ENCODE data around the gene IL3RA.
"Not testable (repeated sequence)": the region's sequence is repeated elsewhere in the genome, so short reads cannot be mapped to it uniquely, and the experiment has no call there.

IL3RA gene

DNA sequence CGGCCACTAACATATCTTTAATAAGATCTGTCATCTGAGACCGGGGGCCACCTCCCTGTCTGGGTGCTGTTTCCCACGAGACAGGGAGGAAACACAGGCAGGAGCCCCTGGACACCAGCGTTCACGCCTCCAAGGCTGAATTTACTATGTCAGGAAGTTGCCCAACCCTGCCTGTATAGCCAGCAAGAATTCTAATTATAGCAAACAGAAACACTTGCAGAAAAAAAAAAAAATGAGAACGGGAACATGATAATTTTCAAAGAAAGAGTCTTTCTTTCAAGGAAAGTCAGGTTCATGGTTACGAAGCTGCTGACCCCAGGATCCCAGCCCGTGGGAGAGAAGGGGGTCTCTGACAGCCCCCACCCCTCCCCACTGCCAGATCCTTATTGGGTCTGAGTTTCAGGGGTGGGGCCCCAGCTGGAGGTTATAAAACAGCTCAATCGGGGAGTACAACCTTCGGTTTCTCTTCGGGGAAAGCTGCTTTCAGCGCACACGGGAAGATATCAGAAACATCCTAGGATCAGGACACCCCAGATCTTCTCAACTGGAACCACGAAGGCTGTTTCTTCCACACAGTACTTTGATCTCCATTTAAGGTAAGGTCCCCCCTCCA lies at the start of gene IL3RA:
IL3RA (plus strand) TSS at position 455 of the 613 bp plus-strand sequence. CDS start 4,981 bp downstream, outside the sequence.
- DNase-seq = no peak

DNA sequence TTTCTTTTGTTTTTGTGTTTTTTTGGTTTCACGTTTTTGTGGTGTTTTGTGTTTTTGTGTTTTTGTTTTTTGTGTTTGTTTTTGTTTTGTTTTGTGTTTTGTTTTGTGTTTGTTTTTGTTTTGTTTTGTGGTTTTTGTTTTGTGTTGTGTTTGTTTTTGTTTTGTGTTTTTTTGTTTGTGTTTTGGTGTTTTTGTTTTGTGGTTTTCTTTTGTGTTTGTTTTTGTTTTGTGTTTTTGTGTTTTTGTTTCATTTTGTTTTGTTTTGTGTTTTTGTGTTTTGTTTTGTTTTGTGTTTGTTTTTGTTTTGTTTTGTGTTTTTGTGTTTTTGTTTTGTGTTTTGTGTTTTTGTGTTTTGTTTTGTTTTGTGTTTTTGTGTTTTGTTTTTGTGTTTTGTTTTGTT lies 47.0 kb upstream of the IL3RA start:
- no peak for DNase-seq

DNA sequence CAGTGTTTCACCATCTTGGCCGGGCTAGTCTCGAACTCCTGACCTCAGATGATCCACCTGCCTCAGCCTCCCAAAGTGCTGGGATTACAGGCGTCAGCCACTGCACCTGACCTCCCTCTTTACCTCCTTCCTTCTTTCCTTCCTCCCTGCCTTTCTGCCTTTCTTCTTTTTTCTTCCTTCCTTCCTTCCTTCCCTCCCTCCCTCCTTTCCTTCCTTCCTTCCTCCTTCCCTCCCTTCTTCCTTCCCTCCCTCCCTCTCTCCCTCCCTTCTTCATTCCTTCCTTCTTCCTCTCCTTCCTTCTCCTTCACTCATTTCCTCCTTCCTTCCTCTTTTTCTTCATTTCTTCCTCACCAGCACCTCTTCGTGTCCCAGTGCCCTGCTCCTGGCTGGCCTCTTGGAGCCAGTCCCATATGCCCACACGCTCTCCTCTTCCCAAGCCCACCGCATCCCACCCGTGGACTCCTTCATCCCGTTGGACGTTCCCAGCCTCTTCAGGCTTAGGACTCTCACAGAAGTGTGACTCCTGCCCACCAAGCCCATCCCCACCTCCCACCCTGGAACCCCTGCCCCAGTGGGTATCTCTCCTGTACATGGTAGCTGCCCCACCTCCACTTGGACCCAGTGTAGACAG lies 45.4 kb upstream of the IL3RA start:
- no peak for DNase-seq

DNA sequence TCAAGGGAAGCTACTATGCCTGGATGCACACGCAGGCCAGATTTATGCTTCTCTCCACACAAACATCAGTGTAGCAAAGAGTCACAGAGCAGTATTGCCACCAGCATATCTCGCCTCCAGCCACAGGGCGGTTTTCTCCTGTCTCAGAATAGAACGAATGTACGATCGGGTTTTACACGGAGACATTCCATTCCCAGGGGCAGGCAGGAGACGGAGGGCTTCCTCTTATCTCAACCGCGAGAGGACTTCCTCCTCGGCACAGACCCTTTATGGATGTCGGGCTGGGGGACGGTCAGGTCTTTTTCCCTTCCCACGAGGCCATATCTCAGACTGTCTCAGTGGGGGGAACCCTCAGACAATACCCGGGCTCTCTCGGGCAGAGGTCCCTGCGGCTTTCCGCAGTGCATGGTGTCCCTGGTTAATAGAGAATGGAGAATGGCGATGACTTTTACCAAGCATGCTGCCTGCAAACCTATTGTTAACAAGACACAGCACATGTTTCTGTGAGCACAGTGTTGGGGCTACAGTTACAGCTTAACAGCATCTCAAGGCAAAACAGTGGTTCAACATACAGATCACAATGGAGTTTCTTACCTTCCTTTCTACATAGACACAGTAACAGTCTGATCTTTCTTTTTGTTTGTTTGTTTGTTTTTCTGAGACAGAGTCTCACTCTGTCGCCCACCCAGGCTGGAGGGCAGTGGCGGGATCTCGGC lies 43.9 kb upstream of the IL3RA start:
- DNase-seq = no peak

DNA sequence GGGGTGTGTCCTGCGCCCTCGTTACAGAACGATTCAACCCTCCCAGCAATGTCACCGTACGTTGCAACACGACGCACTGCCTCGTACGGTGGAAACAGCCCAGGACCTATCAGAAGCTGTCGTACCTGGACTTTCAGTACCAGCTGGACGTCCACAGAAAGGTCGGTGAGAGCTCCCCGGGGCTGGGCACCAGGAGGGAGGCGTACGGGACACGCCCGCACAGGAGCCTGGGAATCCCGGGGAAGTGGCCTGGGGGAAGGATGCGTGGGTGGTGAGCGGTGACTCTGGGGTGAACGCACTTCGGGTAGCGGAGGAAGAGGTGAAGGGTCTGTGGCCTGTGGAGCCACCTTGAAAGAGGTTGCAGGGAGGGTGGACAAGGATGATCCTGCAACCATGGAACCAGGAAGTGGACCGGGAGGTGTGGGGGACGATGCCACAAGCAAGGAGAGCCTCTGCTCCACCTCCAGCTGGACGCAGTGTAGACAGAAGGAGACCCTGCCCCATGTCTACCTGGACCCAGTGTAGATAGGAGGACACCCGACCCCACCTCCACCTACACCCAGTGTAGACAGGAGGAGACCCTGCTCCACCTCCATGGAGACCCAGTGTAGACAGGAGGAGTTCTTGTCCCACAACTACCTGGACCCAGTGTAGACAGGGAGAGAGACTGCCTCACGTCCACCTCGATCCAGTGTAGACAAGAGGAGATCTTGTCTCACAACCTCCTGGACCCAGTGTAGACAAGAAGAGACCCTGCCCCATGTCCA lies 42.1 kb upstream of the IL3RA start:
- no peak for DNase-seq

DNA sequence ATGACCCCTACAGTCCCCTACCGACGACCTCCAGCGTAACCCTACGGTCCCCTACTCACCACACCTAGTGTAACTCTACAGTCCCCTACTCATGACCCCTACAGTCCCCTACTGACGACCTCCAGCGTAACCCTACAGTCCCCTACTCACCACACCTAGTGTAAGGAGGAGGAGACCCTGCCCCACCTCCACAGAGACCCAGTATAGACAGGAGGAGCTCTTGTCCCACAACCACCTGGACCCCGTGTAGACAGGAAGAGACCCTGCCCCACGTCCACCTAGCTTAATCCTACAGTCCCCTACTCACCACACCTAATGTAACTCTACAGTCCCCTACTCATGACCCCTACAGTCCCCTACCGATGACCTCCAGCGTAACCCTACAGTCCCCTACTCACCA lies 41.0 kb upstream of the IL3RA start:
- no peak for DNase-seq

DNA sequence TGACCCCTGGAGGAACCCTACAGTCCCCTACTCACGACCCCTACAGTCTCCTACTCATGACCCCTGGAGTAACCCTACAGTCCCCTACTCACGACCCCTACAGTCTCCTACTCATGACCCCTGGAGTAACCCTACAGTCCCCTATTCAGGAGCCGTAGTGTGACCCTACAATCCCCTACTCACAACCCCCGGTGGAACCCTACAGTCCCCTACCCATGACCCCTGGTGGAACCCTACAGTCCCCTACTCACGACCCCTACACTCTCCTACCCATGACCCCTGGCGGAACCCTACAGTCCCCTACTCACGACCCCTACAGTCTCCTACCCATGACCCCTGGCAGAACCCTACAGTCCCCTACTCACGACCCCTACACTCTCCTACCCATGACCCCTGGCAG lies 39.0 kb upstream of the IL3RA start:
- not testable (repeated sequence) for DNase-seq

DNA sequence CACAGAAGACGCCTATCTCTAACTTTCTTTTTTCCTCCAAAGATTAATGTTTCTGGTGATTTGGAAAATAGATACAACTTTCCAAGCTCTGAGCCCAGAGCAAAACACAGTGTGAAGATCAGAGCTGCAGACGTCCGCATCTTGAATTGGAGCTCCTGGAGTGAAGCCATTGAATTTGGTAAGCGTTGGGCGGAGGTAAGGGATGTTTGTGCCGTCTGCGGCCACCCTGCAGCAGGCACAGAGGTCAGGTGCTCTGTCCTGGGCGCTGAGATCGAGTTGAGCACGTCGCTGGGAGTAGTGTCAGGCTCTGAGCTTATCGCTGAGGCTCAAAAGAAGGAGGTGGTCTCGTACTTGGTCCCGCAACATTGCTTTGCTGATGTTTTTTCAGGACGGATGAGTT lies 36.1 kb upstream of the IL3RA start:
- no peak for DNase-seq

DNA sequence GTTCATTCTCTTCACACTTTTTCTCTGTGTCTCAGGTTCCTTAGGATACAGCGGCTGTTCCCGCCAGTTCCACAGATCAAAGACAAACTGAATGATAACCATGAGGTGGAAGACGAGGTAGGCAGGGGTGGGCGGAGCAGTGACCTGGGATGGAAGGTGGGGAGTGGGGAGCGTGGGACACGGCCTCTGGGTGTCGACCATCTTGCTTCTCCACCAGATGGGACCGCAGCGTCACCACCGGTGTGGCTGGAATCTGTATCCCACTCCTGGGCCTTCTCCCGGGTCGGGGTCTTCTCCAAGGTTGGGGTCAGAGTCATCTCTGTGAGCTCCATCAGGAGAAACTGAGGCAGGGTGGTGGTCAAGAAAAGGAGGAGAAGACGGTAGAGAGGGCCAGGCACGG lies 31.2 kb upstream of the IL3RA start:
- DNase-seq = no peak

DNA sequence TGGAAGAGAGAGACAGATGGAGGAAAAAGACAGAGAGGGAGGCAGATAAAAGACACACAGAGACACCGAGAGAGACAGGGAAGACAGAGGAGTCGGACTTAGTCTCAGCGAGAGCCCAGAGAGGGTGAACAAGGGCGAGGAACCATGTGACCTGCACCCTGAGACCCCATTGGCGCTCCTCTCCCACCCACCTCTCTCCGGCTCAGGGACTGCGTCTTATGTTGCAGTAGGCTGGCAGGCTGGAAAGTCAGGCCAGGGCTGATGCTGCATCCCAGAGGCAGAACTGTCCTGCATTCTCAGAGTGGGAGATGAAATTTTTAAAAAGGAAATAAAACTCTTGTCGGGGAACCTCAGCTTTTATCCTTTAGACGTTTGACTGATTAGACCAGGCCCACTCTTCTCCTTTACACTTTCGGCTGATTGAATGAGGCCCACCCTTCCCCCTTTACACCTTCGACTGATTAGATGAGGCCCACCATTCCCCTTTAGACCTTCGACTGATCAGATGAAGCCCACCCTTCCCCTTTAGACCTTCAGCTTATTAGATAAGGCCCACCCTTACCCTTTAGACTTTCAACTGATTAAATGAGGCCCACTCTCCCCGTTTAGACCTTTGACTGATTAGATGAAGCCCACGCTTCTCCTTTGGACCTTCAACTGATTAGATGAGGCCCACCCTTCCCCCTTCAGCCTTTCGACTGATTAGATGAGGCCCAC lies 29.5 kb upstream of the IL3RA start:
- DNase-seq = no peak

DNA sequence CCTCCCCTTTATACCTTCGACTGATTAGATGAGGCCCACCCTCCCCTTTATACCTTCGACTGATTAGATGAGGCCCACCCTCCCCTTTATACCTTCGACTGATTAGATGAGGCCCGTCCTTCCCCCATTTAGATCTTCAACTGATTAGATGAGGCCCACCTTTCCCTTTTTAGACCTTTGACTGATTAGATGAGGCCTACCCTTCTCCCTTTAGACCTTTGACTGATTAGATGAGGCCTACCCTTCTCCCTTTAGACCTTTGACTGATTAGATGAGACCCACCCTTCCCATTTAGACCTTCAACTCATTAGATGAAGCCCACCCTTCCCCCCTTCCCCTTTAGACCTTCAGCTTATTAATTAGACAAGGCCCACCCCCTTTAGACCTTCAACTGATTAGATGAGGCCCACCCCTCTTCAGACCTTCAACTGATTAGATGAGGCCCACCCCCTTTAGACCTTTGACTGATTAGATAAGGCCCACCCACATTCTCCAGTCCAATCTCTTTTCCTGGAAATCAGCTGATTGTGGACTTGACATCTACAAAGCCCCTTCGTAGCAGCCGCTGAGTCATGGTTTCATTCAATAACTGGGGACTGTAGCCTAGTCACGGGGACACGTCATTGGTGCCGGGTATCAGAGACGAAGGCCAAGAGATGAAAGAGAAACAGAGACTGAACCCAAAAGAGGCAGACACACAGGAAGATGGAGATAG lies 28.8 kb upstream of the IL3RA start:
- DNase-seq = no peak

DNA sequence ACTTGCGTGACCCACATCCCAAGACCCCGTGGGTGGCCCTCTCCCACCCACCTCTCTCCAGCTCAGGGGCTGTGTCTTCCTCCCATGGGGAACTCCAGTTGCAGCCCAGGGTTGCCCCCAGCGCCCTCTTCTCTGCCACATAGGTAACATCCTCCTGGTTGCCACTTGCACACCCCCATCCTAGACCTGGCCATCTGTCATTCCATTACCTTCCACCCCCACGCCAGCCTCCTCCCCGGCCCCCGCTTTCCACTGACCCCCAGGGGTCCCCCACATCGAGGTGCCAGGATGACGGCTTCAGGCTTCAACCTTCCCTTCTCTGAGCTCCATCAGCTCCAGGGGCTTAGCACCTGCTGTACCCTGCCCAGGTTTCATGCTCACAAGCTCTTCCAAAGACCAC lies 28.1 kb upstream of the IL3RA start:
- DNase-seq = no peak

DNA sequence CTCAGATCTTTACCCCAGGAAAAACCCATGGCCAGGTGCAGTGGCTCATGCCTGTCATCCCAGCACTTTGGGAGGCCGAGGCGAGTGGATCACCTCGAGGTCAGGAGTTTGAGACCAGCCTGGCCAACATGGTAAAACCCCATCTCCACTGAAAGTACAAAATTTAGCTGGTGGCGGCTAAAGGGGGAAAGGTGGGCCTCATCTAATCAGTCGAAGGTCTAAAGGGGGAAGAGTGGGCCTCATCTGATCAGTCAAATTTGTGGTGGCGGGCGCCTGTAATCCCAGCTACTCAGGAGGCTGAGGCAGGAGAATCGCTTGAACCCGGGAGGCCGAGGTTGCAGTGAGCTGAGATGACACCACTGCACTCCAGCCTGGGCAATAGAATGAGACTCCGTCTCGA lies 27.7 kb upstream of the IL3RA start:
- not testable (repeated sequence) for DNase-seq

DNA sequence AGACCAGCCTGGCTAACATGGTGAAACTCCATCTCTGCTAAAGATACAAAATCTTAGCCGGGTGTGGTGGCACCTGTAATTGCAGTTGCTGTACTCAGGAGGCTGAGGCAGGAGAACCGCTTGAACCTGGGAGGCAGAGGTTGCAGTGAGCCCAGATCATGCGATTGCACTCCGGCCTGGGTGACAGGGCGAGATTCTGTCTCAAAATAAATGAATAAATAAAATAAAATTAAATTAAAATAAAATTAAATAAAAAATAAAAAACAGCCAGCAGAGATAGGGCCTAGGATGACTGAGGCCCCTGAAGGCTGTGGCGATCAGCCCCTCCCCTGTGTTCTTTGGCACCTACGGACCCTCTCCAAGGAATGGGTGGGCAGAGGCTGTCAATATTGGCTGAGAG lies 22.8 kb upstream of the IL3RA start:
- no peak for DNase-seq

DNA sequence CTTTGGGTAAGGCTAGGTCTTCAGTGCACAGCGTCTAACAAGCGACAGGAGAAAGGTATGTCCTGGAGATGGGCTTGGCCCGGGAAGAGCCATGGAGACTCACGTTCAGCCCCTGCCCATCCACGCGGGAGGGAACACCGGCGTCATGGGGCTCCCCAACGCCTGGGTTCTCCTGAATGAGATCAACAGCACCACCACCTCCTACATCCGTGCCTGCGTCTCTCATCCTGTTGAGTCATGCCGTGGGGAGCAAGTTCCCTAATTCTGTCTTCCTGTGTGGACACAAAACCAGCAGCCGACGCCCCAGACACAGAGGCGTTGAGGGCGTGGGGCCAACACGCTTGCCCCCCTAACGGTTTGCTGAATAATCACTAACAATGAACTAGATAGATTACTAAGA lies 20.1 kb upstream of the IL3RA start:
- DNase-seq = no peak

DNA sequence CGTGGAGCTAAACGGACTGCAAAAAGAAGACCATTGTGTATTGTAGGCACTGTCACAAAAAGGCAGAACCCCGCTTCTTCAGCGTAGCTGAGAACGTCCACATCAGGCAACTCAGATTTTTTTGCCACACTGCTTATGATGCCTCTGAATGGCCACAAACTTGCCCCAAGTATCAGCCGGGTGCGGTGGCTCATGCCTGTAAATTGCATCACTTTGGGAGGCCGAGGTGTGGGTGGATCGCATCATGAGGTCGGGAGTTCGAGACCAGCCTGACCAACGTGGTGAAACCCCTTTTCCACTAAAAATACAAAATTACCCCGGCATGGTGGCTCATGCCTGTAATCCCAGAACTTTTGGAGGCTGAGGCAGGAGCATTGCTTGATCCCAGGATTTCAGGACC lies 14.9 kb upstream of the IL3RA start:
- no peak for DNase-seq

DNA sequence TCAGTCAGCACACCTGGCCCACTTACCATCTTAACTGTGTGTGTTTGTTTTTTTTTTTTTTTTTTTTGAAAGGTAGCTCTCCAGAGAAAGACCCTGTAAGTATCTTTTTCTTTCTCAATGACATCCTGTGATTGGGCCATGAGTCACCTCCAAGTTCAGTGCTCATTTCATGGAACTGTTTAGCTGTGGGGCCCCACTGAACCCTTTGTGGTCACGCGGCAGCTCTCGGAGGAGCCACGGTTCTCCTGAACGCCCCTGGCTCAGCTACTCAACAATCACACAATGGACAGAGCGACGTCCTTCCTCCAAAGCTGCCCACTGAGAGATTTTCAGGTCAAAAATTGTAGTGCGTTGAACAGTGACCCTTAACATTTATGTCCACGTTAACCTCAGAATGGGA lies 14.2 kb upstream of the IL3RA start:
- no peak for DNase-seq

DNA sequence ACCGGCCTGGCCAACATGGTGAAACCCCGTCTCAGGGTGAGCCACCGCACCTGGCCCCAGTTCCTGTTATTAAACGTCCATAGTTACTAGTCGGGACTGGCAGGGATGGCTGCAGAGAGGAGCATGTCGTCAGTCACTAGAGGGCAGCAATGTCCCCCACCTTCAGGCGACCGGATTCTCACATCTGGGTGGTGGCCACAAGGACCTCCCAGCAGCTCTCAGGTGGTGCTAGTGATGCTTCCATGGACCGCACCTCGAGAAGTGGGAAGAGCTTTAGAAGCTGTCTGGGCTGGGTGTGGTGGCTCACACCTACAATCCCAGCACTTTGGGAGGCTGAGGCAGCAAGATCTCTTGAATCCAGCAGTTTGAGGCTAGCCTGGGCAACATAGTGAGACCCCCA lies 13.3 kb upstream of the IL3RA start:
- DNase-seq = no peak

DNA sequence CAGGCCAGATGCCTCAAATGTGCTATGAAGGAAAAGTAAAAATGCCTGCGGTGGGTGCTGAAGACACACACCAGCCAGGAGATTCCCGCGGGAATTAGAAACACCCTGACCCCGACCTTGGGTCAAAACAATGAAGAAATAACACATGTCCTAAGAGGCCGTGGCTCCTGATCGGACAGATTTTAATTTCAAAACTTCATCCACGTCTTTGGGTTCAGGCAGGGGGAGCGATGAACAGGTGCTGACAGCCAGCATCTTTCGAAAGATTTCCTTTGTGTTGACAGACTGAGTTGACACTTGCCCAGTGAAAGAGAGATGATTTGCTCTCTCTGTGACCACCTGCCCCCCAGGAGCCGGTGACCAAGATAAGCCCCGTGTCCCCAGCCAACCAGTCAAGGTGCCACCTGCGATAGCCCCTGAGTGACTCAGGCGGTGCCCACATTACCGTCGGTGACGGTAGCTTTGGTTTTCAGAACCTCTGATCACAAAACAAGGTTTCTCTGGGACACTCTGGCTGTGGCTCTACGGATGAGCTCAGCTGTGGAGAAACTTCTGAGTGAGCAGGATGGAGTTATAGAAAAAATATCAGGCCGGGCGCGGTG lies 11.0 kb upstream of the IL3RA start:
- DNase-seq = no peak

DNA sequence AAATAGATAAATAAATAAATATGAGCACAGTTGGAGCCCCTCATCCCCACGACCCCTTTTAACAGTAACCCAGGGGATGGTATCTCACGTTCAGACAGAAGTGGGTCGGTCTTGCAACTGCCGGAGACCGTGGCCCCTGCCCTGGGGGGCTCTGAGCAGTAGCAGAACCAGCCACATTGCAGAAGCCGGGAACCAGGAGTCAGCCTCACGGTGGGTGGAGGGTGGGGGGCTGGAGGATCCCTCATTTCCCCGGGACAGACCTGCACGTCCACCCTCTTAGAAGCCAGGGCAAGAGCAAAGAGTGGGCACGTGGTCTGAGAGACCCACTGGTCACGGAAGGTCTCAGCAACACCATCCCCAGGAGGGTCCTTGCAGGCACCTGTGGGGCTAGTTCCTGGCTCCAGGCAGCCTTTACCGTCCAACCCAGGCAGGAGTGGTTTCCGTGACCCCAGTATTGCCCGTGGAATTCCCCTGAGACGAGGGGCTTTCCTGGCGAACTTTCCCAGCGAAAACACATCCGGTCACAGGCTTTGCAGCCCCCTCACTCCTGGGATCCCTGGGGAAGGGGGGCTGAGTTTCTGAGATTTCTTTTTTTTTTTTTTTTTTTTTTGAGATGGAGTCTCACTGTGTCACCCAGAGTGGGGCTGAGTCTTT lies 8.8 kb upstream of the IL3RA start:
- no peak for DNase-seq

DNA sequence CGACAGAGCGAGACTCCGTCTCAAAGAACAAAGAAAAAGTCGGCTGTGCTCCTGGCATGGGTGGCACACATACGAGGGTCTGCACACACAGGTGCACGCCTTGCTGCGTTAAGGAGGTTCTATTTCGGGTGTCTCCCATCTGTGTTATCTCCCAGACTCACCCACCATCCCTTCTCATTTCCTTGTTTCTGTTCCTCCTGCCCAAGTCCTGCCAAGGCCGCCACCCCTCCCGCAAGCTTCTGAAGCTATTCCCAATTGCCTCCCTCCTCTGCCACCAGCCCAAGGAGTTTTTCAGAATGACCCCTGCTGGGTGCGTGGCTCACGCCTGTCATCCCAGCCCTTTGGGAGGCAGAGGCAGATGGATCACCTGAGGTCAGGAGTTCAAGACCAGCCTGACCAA lies 6.0 kb upstream of the IL3RA start:
- no peak for DNase-seq

Measured in NCI-H1417 treated with DMSO at 0.1 percent for 48 hours (cell line).